NCI-H748 (cell line): Measurements from ENCODE around the gene GNB5.
A peak's percentile ranks its signal among the peaks of the same experiment; 100 is the strongest.

Source experiments
- DNase-seq: peaks from one replicate; lab custom pipeline; 2025; ENCODE audit not compliant: unreplicated experiment; lab: John Stamatoyannopoulos, UW

The GNB5 gene

GRCh38 chr15:52208306-52208946 lies 17.2 kb upstream of the GNB5 start:
- peak; percentile 46 for DNase-seq

- no peak for DNase-seq
These were observed 16.0 kb upstream of the GNB5 start for GRCh38 chr15:52207191-52207590.

- DNase-seq, result no peak
These were observed 15.3 kb upstream of the GNB5 start for GRCh38 chr15:52206446-52206845.

GRCh38 chr15:52204657-52205056 lies 13.5 kb upstream of the GNB5 start:
- DNase-seq, result no peak

- DNase-seq, result no peak
These were observed 9.7 kb upstream of the GNB5 start for GRCh38 chr15:52200831-52201365.

- no peak for DNase-seq
These were observed 8.1 kb upstream of the GNB5 start for GRCh38 chr15:52199271-52199670.

GRCh38 chr15:52196891-52197290 lies 5.7 kb upstream of the GNB5 start:
- no peak for DNase-seq

GRCh38 chr15:52193791-52194190 lies 2.6 kb upstream of the GNB5 start:
- DNase-seq, result no peak

GRCh38 chr15:52193321-52193720 lies 2.1 kb upstream of the GNB5 start:
- DNase-seq, result no peak

GRCh38 chr15:52186651-52187486 lies 4.3 kb downstream of the GNB5 start:
- DNase-seq, result no peak

- DNase-seq, result no peak
These were observed 6.0 kb downstream of the GNB5 start for GRCh38 chr15:52185151-52185561.

- no peak for DNase-seq
These were observed 6.5 kb downstream of the GNB5 start for GRCh38 chr15:52184721-52185120.

GRCh38 chr15:52183562-52184173 lies 7.5 kb downstream of the GNB5 start:
- DNase-seq, result peak; percentile 25

GRCh38 chr15:52181938-52182780 lies 9.0 kb downstream of the GNB5 start:
- DNase-seq, result no peak

- DNase-seq, result no peak
These were observed 10.2 kb downstream of the GNB5 start for GRCh38 chr15:52180851-52181450.

GRCh38 chr15:52180196-52180835 lies 10.9 kb downstream of the GNB5 start:
- peak; percentile 58 for DNase-seq

GRCh38 chr15:52179278-52180195 lies 11.7 kb downstream of the GNB5 start:
- peak; percentile 84 for DNase-seq

GRCh38 chr15:52178765-52179164 lies 12.4 kb downstream of the GNB5 start:
- no peak for DNase-seq

- peak; percentile 15 for DNase-seq
These were observed 18.3 kb downstream of the GNB5 start for GRCh38 chr15:52172869-52173268.
